CD4-positive, alpha-beta memory T cell (primary cell): ENCODE data around the gene SCAPER. TPM values are rescaled to one million over a fixed set of nuclear protein-coding genes. Genes with fewer than 3 reads are reported as not detected.

Source experiments
- CTCF ChIA-PET: fragments of 350-600 bp; sonication (Branson Sonifier 250); formaldehyde crosslinking; loops from one replicate; lab custom pipeline; 2021; ENCODE audit warnings: inconsistent platforms; ENCODE audit not compliant: partially characterized antibody; lab: Charles Lee
- POLR2A ChIA-PET: fragments of 350-600 bp; sonication (Branson Sonifier 250); formaldehyde crosslinking; loops from one replicate; lab custom pipeline; 2021; ENCODE audit not compliant: partially characterized antibody; lab: Charles Lee
- DNase-seq, 5 donors: peaks; one replicate each; pipeline versions ENCODE4 v3.0.0 to v3.0.0-alpha.2; 2020 to 2022; ENCODE audit warnings: mixed read lengths in 1 of 5
- H3K27ac ChIP-seq: one replicate; pipeline ENCODE4 v1.7.0; 2013; ENCODE audit warnings: low read depth, low read length
- H3K27me3 ChIP-seq: 2 replicates; pipeline ENCODE4 v1.7.0; 2013; ENCODE audit warnings: mild to moderate bottlenecking, low read length, moderate library complexity; ENCODE audit not compliant: insufficient read depth
- H3K36me3 ChIP-seq: 2 replicates; pipeline ENCODE4 v1.7.0; 2013; ENCODE audit warnings: mild to moderate bottlenecking, low read length, moderate library complexity; ENCODE audit not compliant: insufficient read depth
- H3K4me1 ChIP-seq: 2 replicates; pipeline ENCODE4 v1.7.0; 2013; ENCODE audit warnings: mild to moderate bottlenecking, low read length, moderate library complexity; ENCODE audit not compliant: insufficient read depth
- H3K4me3 ChIP-seq, 2 donors: one replicate each; pipeline ENCODE4 v1.7.0; 2013; ENCODE audit warnings: low read length in 2 of 2, mild to moderate bottlenecking in 1 of 2
- H3K9me3 ChIP-seq, 2 donors: one replicate each; pipeline ENCODE4 v1.7.0; 2013; ENCODE audit warnings: low read length in 2 of 2, control low read depth in 1 of 2; ENCODE audit not compliant: control insufficient read depth in 1 of 2
- H3K27ac Mint-ChIP-seq, 7 donors: one replicate each; pipeline ENCODE4 v1.8.0; 2020 to 2021; ENCODE audit warnings: mixed read lengths in 7 of 7, mild to moderate bottlenecking in 6 of 7, inconsistent platforms in 3 of 7, moderate library complexity in 3 of 7
- H3K27me3 Mint-ChIP-seq, 2 donors: one replicate each; pipeline ENCODE4 v1.8.0; 2020 to 2021; ENCODE audit warnings: mixed read lengths in 2 of 2
- H3K36me3 Mint-ChIP-seq, 2 donors: one replicate each; pipeline ENCODE4 v1.8.0; 2020 to 2021; ENCODE audit warnings: mixed read lengths in 2 of 2, inconsistent platforms in 1 of 2, mild to moderate bottlenecking in 1 of 2
- H3K4me1 Mint-ChIP-seq, 4 donors: one replicate each; pipeline ENCODE4 v1.8.0; 2020 to 2021; ENCODE audit warnings: mixed read lengths in 4 of 4, mild to moderate bottlenecking in 1 of 4
- H3K4me3 Mint-ChIP-seq, 8 donors: one replicate each; pipeline ENCODE4 v1.8.0; 2020 to 2021; ENCODE audit warnings: mixed read lengths in 8 of 8, mild to moderate bottlenecking in 7 of 8, moderate library complexity in 6 of 8, inconsistent platforms in 3 of 8
- H3K9me3 Mint-ChIP-seq, 8 donors: one replicate each; pipeline ENCODE4 v1.8.0; 2020 to 2021; ENCODE audit warnings: mixed read lengths in 8 of 8, mild to moderate bottlenecking in 5 of 8, inconsistent platforms in 3 of 8, moderate library complexity in 1 of 8
- intact Hi-C: fragments of 100-400 bp; cut with micrococcal nuclease; formaldehyde crosslinking; loops from one replicate; pipeline ENCODE4 v1.15.1; 2023
- polyA plus RNA-seq, 2 donors: library from polyadenylated mRNA; unstranded; fragments of 300-500 nt; fragmentation: Illumina TruSeq; gene quantifications; one replicate each; pipeline ENCODE4 v1.2.3, GENCODE V29; 2021
- total RNA-seq, 2 experiments: library from RNA; stranded (reverse); gene quantifications; one replicate each; pipeline ENCODE4 v1.2.3, GENCODE V29; 2021

Gene SCAPER
- total and polyA plus RNA-seq, 4 experiments from 2014 or later = 7.2 to 41.4 (median 34.3) TPM

DNA sequence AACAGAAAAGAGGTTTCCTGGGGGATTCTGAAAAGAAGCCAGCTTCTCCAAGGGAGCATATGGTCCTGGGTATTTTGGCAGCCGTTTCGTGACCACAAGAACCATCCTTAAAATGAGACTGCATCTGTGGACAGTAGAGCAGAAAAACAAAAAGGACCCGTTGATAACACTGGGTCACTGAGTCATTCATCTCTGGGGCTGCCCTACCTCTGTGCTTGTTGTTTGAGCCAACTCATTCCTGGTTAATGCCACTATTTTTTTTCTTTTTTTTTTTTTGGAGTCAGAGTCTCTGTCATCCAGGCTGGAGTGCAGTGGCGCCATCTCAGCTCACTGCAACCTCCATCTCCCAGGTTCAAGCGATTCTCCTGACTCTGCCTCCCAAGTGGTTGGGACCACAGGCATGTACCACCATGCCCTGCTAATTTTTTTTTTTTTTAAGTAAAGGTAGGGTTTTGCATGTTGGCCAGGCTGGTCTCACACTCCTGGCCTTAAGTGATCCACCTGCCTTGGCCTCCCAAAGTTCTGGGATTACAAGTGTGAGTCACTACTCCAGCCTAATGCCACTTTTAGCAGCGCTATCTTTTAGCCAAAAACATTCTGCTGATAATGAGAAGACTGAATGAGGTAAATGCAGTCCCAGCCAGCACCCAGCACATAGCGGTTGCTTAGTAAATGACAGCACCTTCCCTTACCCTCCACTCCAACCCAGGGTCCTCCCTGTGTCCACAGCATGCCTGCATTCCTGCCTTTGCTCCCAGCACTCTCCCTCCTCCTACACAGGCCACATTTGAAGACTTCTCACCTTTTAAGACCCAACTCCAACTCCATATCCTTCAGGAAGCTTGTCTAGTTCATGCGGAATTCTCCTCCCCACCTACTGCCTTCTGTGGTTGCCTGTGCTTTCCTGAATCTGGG is 577.7 kb downstream of the SCAPER start:
- Histone ChIP-seq H3K27ac (no peak overlapping the region), H3K36me3 (no peaks in the 10 kb centered on the region), H3K4me1 (no peaks in the 10 kb centered on the region), H3K9me3 (no peaks in the 10 kb centered on the region), H3K4me3 (no peak overlapping the region), H3K27me3 (no peaks in the 10 kb centered on the region)
- H3K36me3 Mint-ChIP-seq = no peaks in the 10 kb centered on the region
- peak overlapping the region in 1 of 7 donors; percentile 43 for H3K27ac Mint-ChIP-seq
- CTCF ChIA-PET = no interaction called here
- no peaks in the 10 kb centered on the region for H3K4me1 Mint-ChIP-seq
- intact Hi-C loops = no loop called here
- H3K9me3 Mint-ChIP-seq = peaks cover 0 to 2% (median 0%) of the 10 kb centered on the region in 8 donors
- peaks cover 26 to 50% of the 10 kb centered on the region in 2 donors for H3K27me3 Mint-ChIP-seq
- POLR2A ChIA-PET = no interaction called here
- DNase-seq = no peak
- no peak overlapping the region for H3K4me3 Mint-ChIP-seq

DNA sequence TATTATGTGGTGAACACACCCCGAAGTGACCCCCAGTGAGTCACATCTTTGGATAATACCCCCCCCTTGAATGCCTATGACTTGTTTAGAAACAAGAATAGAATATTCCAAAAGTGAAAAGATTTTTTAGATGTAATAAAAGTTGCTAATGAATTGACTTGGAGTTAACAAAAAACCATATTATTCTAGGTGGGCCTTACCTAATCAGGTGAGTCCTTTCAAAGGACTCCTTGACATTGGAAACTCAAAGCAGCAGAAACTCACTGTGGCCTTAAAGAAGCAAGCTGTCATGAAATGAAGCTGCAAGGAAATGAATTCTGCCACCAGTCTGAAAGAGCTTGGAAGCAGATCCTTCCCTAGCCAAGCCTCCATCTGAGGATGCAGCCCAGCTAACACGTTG is 579.4 kb downstream of the SCAPER start:
- POLR2A ChIA-PET = no interaction called here
- H3K27ac Mint-ChIP-seq = no peak overlapping the region
- H3K4me1 ChIP-seq = no peaks in the 10 kb centered on the region
- H3K4me3 Mint-ChIP-seq = no peak overlapping the region
- no peaks in the 10 kb centered on the region for H3K36me3 Mint-ChIP-seq
- no peaks in the 10 kb centered on the region for H3K36me3 ChIP-seq
- H3K27me3 ChIP-seq = no peaks in the 10 kb centered on the region
- no peak for DNase-seq
- peaks cover 0 to 2% (median 0%) of the 10 kb centered on the region in 8 donors for H3K9me3 Mint-ChIP-seq
- CTCF ChIA-PET = no interaction called here
- no peak overlapping the region for H3K4me3 ChIP-seq
- H3K27me3 Mint-ChIP-seq = peaks cover 28 to 53% of the 10 kb centered on the region in 2 donors
- H3K27ac ChIP-seq = no peak overlapping the region
- H3K4me1 Mint-ChIP-seq = no peaks in the 10 kb centered on the region
- intact Hi-C loops = no loop called here
- no peaks in the 10 kb centered on the region for H3K9me3 ChIP-seq

DNA sequence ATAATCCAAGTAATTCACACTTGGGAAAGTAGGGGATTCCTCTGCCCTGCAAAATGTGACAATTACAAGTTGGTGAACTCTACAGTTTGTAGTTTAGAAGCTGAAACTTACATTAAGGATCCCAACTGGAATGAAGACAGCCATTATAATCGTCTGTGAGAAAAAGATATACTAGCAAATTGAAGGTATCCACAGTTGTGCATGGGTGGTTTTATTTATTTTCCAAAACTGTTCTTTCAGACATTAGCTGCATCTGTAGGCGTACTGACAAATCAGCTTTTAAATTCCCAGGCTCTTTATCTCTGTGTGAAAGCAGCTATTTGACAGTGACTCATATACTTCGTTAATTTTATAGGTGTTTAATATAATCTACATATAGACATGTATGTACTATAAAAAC is 581.1 kb downstream of the SCAPER start:
- Mint-ChIP-seq H3K36me3 (no peaks in the 10 kb centered on the region), H3K4me3 (no peak overlapping the region), H3K9me3 (peaks cover 0 to 1% (median 0%) of the 10 kb centered on the region in 8 donors), H3K4me1 (no peaks in the 10 kb centered on the region), H3K27ac (no peak overlapping the region), H3K27me3 (peaks cover 24 to 45% of the 10 kb centered on the region in 2 donors)
- CTCF ChIA-PET = interaction anchor here (0.9 to 1.4 kb wide), 2 partner anchors 11 to 84 kb away, joined by 3 to 4 read pairs; no protein-coding TSS in a partner anchor
- H3K27ac ChIP-seq = no peak overlapping the region
- H3K27me3 ChIP-seq = no peaks in the 10 kb centered on the region
- POLR2A ChIA-PET = interaction anchor here (0.6 kb wide), 1 partner anchor 944 kb away, joined by 3 read pairs; no protein-coding TSS in a partner anchor
- intact Hi-C loops = no loop called here
- H3K4me3 ChIP-seq = no peak overlapping the region
- no peaks in the 10 kb centered on the region for H3K36me3 ChIP-seq
- H3K9me3 ChIP-seq = no peaks in the 10 kb centered on the region
- no peak for DNase-seq
- no peaks in the 10 kb centered on the region for H3K4me1 ChIP-seq

DNA sequence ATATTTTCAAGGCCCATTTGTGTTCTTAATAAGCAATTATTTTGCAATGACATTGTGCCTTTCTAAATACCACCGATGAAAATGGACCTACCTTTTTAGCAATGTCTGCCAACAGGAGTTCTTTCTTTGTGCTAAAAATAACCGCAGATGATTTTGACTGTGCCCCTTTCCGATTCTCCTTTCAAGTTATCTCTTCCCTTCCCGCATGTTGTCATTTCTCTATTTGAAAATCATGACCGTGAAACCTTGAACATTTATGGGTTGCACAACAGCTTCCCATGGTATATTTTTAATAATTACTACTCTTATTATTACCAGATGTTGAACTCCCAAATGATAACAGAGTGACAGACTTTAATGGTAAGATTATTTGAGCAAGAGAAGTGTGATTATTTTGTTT is 583.5 kb downstream of the SCAPER start:
- H3K27me3 ChIP-seq = no peaks in the 10 kb centered on the region
- no peaks in the 10 kb centered on the region for H3K4me1 Mint-ChIP-seq
- no peak for DNase-seq
- H3K9me3 ChIP-seq = no peaks in the 10 kb centered on the region
- H3K9me3 Mint-ChIP-seq = peaks cover 0 to 1% (median 0%) of the 10 kb centered on the region in 8 donors
- no peak overlapping the region for H3K4me3 Mint-ChIP-seq
- no peaks in the 10 kb centered on the region for H3K4me1 ChIP-seq
- no peak overlapping the region for H3K27ac Mint-ChIP-seq
- no peak overlapping the region for H3K27ac ChIP-seq
- CTCF ChIA-PET = no interaction called here
- H3K27me3 Mint-ChIP-seq = peaks cover 15 to 33% of the 10 kb centered on the region in 2 donors
- no peaks in the 10 kb centered on the region for H3K36me3 ChIP-seq
- intact Hi-C loops = no loop called here
- POLR2A ChIA-PET = no interaction called here
- no peak overlapping the region for H3K4me3 ChIP-seq
- H3K36me3 Mint-ChIP-seq = no peaks in the 10 kb centered on the region

DNA sequence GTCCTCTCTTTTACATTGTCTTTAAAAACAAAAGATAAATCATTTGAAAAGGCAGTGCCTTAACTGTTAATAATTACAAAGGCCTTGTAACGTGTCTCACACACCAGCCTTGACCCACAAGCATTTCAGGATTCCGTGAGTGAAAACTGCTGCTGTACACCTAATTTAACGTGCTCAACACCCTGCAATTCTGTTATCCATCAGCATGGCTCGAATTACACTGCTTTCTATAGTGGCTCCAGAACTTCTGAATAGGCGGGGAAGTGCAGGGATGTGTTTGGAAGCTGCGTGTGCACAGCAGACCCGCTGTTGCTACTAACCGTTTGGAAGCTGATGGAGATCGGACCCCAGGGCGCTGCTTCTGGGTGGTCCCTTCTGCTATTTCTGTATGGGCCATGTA is 584.0 kb downstream of the SCAPER start:
- Histone ChIP-seq H3K27me3 (no peaks in the 10 kb centered on the region), H3K36me3 (no peaks in the 10 kb centered on the region), H3K4me3 (no peak overlapping the region), H3K27ac (no peak overlapping the region), H3K4me1 (no peaks in the 10 kb centered on the region), H3K9me3 (no peaks in the 10 kb centered on the region)
- no peak overlapping the region for H3K27ac Mint-ChIP-seq
- H3K4me1 Mint-ChIP-seq = no peaks in the 10 kb centered on the region
- no peak overlapping the region for H3K4me3 Mint-ChIP-seq
- ChIA-PET POLR2A (no interaction called here), CTCF (no interaction called here)
- H3K9me3 Mint-ChIP-seq = peaks cover 0 to 1% (median 0%) of the 10 kb centered on the region in 8 donors
- intact Hi-C loops = no loop called here
- no peaks in the 10 kb centered on the region for H3K36me3 Mint-ChIP-seq
- H3K27me3 Mint-ChIP-seq = peaks cover 14 to 30% of the 10 kb centered on the region in 2 donors
- DNase-seq = no peak

DNA sequence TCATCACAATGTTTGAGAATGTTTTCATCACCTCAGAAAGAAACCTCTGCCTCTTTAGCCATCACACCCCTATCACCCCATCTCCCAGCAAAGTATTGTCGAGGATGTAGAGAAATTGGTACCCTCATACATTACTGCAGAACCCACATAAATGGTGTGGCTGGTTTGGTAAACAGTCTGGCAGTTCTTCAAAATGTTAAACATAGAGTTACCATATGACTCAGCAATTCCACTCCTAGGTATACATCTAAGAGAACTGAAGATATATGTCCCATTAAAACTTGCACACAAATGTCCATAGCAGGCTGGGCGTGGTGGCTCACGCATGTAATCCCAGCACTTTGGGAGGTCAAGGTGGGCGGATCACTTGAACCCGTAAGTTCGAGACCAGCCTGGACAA is 585.1 kb downstream of the SCAPER start:
- H3K27me3 Mint-ChIP-seq = peaks cover 15 to 25% of the 10 kb centered on the region in 2 donors
- Histone ChIP-seq H3K9me3 (no peaks in the 10 kb centered on the region), H3K27ac (no peak overlapping the region), H3K36me3 (no peaks in the 10 kb centered on the region), H3K27me3 (no peaks in the 10 kb centered on the region), H3K4me1 (no peaks in the 10 kb centered on the region), H3K4me3 (no peak overlapping the region)
- intact Hi-C loops = no loop called here
- no peak for DNase-seq
- no peaks in the 10 kb centered on the region for H3K36me3 Mint-ChIP-seq
- H3K4me3 Mint-ChIP-seq = no peak overlapping the region
- no peak overlapping the region for H3K27ac Mint-ChIP-seq
- H3K9me3 Mint-ChIP-seq = peaks cover 0 to 1% (median 0%) of the 10 kb centered on the region in 8 donors
- ChIA-PET POLR2A (no interaction called here), CTCF (no interaction called here)
- no peaks in the 10 kb centered on the region for H3K4me1 Mint-ChIP-seq

DNA sequence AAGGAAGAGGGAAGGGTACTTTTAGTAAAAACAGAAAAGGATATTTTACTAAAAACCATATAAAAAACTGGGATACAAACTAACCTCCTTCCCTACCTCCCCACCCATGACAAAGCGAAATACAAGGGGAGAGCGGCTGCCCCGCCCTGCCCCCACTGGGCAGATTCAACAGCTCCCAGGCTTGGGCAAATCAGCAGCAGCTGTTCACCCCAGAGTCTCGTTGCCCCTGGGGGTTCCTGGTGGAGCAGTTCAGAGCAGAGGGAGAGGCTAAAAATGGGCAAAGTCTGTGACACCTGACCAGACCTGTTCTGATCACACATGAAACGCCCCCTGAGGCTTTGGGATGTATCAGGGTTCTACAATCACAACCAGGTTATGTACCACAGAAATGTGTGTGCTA is 591.4 kb downstream of the SCAPER start:
- POLR2A ChIA-PET = no interaction called here
- Histone ChIP-seq H3K27ac (no peak overlapping the region), H3K4me3 (no peak overlapping the region), H3K36me3 (no peaks in the 10 kb centered on the region), H3K9me3 (no peaks in the 10 kb centered on the region), H3K27me3 (no peaks in the 10 kb centered on the region), H3K4me1 (peaks cover 13% of the 10 kb centered on the region)
- Mint-ChIP-seq H3K36me3 (peaks cover 3 to 5% of the 10 kb centered on the region in 2 donors), H3K4me1 (peaks cover 16 to 34% (median 23%) of the 10 kb centered on the region in 4 donors), H3K27me3 (peaks cover 0 to 1% of the 10 kb centered on the region in 2 donors), H3K9me3 (peaks cover 0 to 3% (median 0%) of the 10 kb centered on the region in 8 donors), H3K27ac (peak overlapping the region in 1 of 7 donors; percentile 66), H3K4me3 (peak overlapping the region in 1 of 8 donors; percentile 30)
- CTCF ChIA-PET = no interaction called here
- DNase-seq = no peak
- intact Hi-C loops = loop anchor here (10.0 kb wide), 1 partner anchor 1111 kb away; the partner anchor contains the start of genes HMG20A and PEAK1
